Mesenchymal stem cell (in vitro differentiated cells and primary cell): Measurements from ENCODE around the gene FLOT1.

ENCODE experiments used
- DNase-seq: peaks from one replicate; pipeline ENCODE4 v3.0.0-alpha.2; 2013
- H2AFZ ChIP-seq: one replicate; pipeline ENCODE4 v1.6.1; 2013; ENCODE audit warnings: low read depth, mild to moderate bottlenecking, control low read depth, inconsistent platforms, low read length, moderate library complexity
- H2AK5ac ChIP-seq: 2 replicates; pipeline ENCODE4 v1.6.1; 2013; ENCODE audit warnings: low read length, moderate library complexity, mild to moderate bottlenecking, inconsistent platforms; ENCODE audit not compliant: severe bottlenecking
- H2BK120ac ChIP-seq: one replicate; pipeline ENCODE4 v1.6.1; 2013; ENCODE audit warnings: low read depth, mild to moderate bottlenecking, inconsistent platforms, low read length, moderate library complexity
- H2BK12ac ChIP-seq, 2 experiments: one replicate each; pipeline ENCODE4 v1.6.1; 2013; ENCODE audit warnings: inconsistent platforms in 2 of 2, low read length in 2 of 2, mild to moderate bottlenecking in 2 of 2, moderate library complexity in 2 of 2, control low read depth in 1 of 2
- H2BK15ac ChIP-seq: one replicate; pipeline ENCODE4 v1.6.1; 2013; ENCODE audit warnings: mild to moderate bottlenecking, low read depth, inconsistent platforms; ENCODE audit not compliant: poor library complexity, severe bottlenecking
- H2BK5ac ChIP-seq: 2 replicates; pipeline ENCODE4 v1.6.1; 2013; ENCODE audit warnings: low read depth, mild to moderate bottlenecking, low read length, control low read depth, inconsistent platforms; ENCODE audit not compliant: poor library complexity, severe bottlenecking
- H3K14ac ChIP-seq, 2 experiments: one replicate each; pipeline ENCODE4 v1.6.1; 2013; ENCODE audit warnings: inconsistent platforms in 2 of 2, low read length in 2 of 2, control low read depth in 1 of 2, mild to moderate bottlenecking in 1 of 2, moderate library complexity in 1 of 2
- H3K18ac ChIP-seq, 2 experiments: one replicate each; pipeline ENCODE4 v1.6.1; 2013; ENCODE audit warnings: inconsistent platforms in 2 of 2, low read length in 2 of 2, control low read depth in 1 of 2, low read depth in 1 of 2, mild to moderate bottlenecking in 1 of 2
- H3K23ac ChIP-seq, 2 experiments: one replicate each; pipeline ENCODE4 v1.6.1; 2013; ENCODE audit warnings: inconsistent platforms in 2 of 2, low read length in 2 of 2, mild to moderate bottlenecking in 2 of 2, moderate library complexity in 2 of 2, control low read depth in 1 of 2
- H3K27ac ChIP-seq: 2 replicates; pipeline ENCODE4 v1.5.1; 2013; ENCODE audit warnings: mild to moderate bottlenecking, moderate library complexity, low read length, control low read depth, inconsistent platforms; ENCODE audit not compliant: poor library complexity, severe bottlenecking
- H3K27me3 ChIP-seq, 2 experiments: 2 replicates each; pipeline versions ENCODE4 v1.6.1 to v1.7.0; 2013; ENCODE audit warnings: low read length in 2 of 2, mild to moderate bottlenecking in 2 of 2, moderate library complexity in 2 of 2, control low read depth in 1 of 2, inconsistent platforms in 1 of 2; ENCODE audit not compliant: control insufficient read depth in 1 of 2, insufficient read depth in 1 of 2
- H3K36me3 ChIP-seq, 2 experiments: 2 replicates each; pipeline versions ENCODE4 v1.6.1 to v1.7.0; 2013; ENCODE audit warnings: low read length in 2 of 2, control low read depth in 1 of 2, inconsistent platforms in 1 of 2, low read depth in 1 of 2, mild to moderate bottlenecking in 1 of 2; ENCODE audit not compliant: insufficient read depth in 2 of 2, control insufficient read depth in 1 of 2
- H3K4ac ChIP-seq, 2 experiments: one replicate each; pipeline ENCODE4 v1.6.1; 2013; ENCODE audit warnings: inconsistent platforms in 2 of 2, low read length in 2 of 2, mild to moderate bottlenecking in 2 of 2, moderate library complexity in 2 of 2, control low read depth in 1 of 2, low read depth in 1 of 2
- H3K4me1 ChIP-seq: 2 replicates; pipeline ENCODE4 v1.6.1; 2013; ENCODE audit warnings: low read depth, low read length, control low read depth; ENCODE audit not compliant: control insufficient read depth, insufficient read depth
- H3K4me2 ChIP-seq: 2 replicates; pipeline ENCODE4 v1.6.1; 2013; ENCODE audit warnings: low read length, mild to moderate bottlenecking, inconsistent platforms; ENCODE audit not compliant: poor library complexity, severe bottlenecking
- H3K4me3 ChIP-seq, 2 experiments: 2 replicates each; pipeline versions ENCODE4 v1.5.1 to v1.7.0; 2013; ENCODE audit warnings: low read length in 2 of 2, mild to moderate bottlenecking in 2 of 2, control low read depth in 1 of 2, low read depth in 1 of 2; ENCODE audit not compliant: insufficient read depth in 1 of 2
- H3K79me1 ChIP-seq: replicated peaks from 2 replicates; pipeline ENCODE4 v1.6.1; 2013; ENCODE audit warnings: mild to moderate bottlenecking, control low read depth, low read length, inconsistent platforms; ENCODE audit not compliant: poor library complexity, severe bottlenecking
- H3K9ac ChIP-seq: 2 replicates; pipeline ENCODE4 v1.7.0; 2013; ENCODE audit warnings: mild to moderate bottlenecking, low read length, moderate library complexity
- H3K9me3 ChIP-seq: 2 replicates; pipeline ENCODE4 v1.7.0; 2013; ENCODE audit warnings: mild to moderate bottlenecking, low read length; ENCODE audit not compliant: control insufficient read depth
- H4K8ac ChIP-seq: one replicate; pipeline ENCODE4 v1.6.1; 2013; ENCODE audit warnings: inconsistent platforms, mild to moderate bottlenecking, low read length, moderate library complexity
- H4K91ac ChIP-seq: one replicate; pipeline ENCODE4 v1.6.1; 2013; ENCODE audit warnings: mild to moderate bottlenecking, low read length, inconsistent platforms
- WGBS: methylation state at CpG from one replicate; pipeline ENCODE4 v1.1.7; 2013; ENCODE audit warnings: mixed read lengths; 5-methylcytosine and 5-hydroxymethylcytosine counted together

FLOT1 gene

DNA sequence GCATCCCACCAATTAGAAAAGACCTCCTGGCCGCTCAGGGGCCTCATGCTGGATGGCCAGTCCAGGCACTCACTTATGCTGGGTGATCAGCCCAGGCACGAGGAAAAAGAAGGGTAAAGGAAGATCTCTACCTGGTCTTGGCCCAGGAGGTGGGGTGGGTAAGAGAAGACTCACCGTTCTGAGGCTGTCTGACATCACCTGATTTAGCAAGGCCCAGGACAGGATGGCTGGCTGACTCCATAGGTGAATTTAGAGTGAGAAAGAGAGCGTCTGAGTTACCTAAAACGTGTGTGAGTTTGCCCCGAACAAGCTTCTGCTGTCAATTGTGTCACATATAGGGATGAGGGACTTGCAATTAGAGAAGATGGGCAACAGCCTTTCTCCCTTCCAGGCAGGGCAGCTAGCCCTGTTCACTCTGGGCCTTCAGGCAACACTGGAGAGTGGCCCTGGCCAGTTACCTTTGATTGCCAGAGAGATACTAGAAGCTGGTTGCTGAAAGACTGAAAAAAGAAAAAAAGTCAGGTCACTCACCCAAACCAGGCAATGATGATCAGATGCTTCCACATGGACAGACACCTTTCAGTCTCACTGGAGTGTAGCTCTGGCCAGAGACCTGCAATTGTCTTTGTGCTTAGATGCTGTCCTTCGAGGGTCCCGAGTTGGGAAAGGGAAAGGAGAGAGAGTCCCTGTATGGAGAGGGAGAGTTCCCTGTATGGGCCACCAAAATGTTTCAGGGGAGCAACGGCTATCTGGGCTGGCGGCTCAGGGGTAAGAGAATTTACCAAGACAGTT lies 37.6 kb upstream of the FLOT1 start:
- Histone ChIP-seq H3K27me3 (no peaks in the 10 kb centered on the region), H3K36me3 (no peaks in the 10 kb centered on the region), H3K9ac (peak overlapping the region; percentile 87), H2BK120ac (peak overlapping the region; percentile 82), H3K79me1 (no peaks in the 10 kb centered on the region), H3K27ac (peak overlapping the region; percentile 100), H3K4me1 (peaks cover 18% of the 10 kb centered on the region), H3K4me3 (no peak overlapping the region), H4K91ac (peak overlapping the region; percentile 94), H3K4ac (peak overlapping the region; percentile 79 to 97), H3K23ac (no peak overlapping the region), H2BK5ac (peak overlapping the region; percentile 68), H2BK12ac (peak overlapping the region; percentile 94 to 100), H3K4me2 (no peak overlapping the region), H3K9me3 (no peaks in the 10 kb centered on the region), H3K14ac (peak overlapping the region in 1 of 2 experiments; percentile 31), H3K18ac (peak overlapping the region; percentile 31 to 92), H4K8ac (peak overlapping the region; percentile 83), H2BK15ac (peak overlapping the region; percentile 62), H2AFZ (no peak overlapping the region), H2AK5ac (peak overlapping the region; percentile 97)
- DNase-seq = no peak
- WGBS = 83% methylated on average over 10 of the region's 10 CpGs

DNA sequence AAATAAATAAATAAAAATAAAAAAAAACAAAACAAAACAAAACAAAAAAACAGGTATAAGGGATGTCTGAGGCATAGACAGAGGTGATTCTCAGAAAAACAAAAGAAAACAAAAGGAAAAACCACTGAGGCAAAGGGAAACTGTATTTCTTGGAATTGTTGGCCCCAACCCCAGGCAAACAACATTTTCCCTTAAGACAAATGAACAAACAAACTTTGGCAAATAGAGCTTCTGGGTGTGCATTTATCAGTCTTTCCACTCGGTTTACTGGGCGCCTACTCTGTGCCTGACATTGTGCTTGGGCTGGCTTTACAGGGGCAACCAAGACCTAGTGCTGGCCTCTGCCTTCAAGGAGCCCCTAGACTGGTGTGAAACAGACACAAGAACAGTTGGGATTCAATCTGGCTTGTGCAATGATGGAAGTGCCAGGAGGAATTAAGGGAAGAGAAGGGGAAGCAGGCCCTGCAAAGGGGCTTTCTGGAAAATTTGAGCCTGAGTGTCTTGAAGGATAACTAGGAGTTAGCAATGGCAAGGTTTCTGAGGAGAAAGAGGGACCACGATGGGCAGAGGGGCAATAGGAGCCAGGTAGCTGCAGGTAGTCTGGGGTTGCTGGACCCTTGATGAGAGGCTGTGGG lies 35.6 kb upstream of the FLOT1 start:
- H3K9ac ChIP-seq = peak overlapping the region; percentile 87
- H3K36me3 ChIP-seq = no peaks in the 10 kb centered on the region
- peak overlapping the region; percentile 31 to 96 for H3K18ac ChIP-seq
- no peaks in the 10 kb centered on the region for H3K27me3 ChIP-seq
- no peaks in the 10 kb centered on the region for H3K9me3 ChIP-seq
- H2AK5ac ChIP-seq = peak overlapping the region; percentile 95
- H2BK120ac ChIP-seq = peak overlapping the region; percentile 95
- 94% methylated on average over 3 of the region's 3 CpGs for WGBS
- peak; percentile 77 for DNase-seq
- no peaks in the 10 kb centered on the region for H3K79me1 ChIP-seq
- H3K4ac ChIP-seq = peak overlapping the region; percentile 69 to 94
- peaks cover 19% of the 10 kb centered on the region for H3K4me1 ChIP-seq
- H3K27ac ChIP-seq = no peak overlapping the region
- no peak overlapping the region for H3K4me3 ChIP-seq
- peak overlapping the region; percentile 26 to 86 for H3K14ac ChIP-seq
- H2AFZ ChIP-seq = peak overlapping the region; percentile 10
- H4K91ac ChIP-seq = peak overlapping the region; percentile 92
- H2BK15ac ChIP-seq = peak overlapping the region; percentile 75
- peak overlapping the region in 1 of 2 experiments; percentile 67 for H3K23ac ChIP-seq
- peak overlapping the region; percentile 33 to 91 for H2BK12ac ChIP-seq
- no peak overlapping the region for H3K4me2 ChIP-seq
- peak overlapping the region; percentile 59 for H4K8ac ChIP-seq
- no peak overlapping the region for H2BK5ac ChIP-seq

DNA sequence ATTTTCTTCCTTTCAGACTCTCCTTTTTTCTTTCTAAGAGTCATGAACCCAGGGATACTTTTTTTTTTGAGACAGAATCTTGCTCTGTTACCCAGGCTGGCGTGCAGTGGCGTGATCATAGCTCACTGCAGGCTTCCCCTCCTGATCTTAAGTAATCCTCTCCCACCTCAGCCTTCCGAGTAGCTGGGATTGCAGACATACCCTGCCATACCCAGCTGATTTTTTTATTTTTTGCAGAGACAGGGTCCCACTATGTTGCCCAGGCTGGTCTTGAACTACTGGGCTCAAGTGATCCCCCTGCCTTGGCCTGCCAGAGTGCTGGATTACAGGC lies 34.6 kb upstream of the FLOT1 start:
- Histone ChIP-seq H3K36me3 (no peaks in the 10 kb centered on the region), H3K27ac (no peak overlapping the region), H2BK12ac (peak overlapping the region; percentile 73 to 81), H3K4ac (peak overlapping the region in 1 of 2 experiments; percentile 37), H3K4me3 (no peak overlapping the region), H3K9ac (no peak overlapping the region), H4K91ac (peak overlapping the region; percentile 46), H3K14ac (no peak overlapping the region), H3K27me3 (no peaks in the 10 kb centered on the region), H3K23ac (no peak overlapping the region), H3K79me1 (no peaks in the 10 kb centered on the region), H3K4me2 (no peak overlapping the region), H3K4me1 (peaks cover 19% of the 10 kb centered on the region), H3K18ac (no peak overlapping the region), H2BK120ac (peak overlapping the region; percentile 36), H2BK5ac (no peak overlapping the region), H4K8ac (peak overlapping the region; percentile 16), H2AK5ac (peak overlapping the region; percentile 53), H2BK15ac (no peak overlapping the region), H2AFZ (no peak overlapping the region), H3K9me3 (no peaks in the 10 kb centered on the region)
- 96% methylated on average over 3 of the region's 3 CpGs for WGBS
- no peak for DNase-seq

DNA sequence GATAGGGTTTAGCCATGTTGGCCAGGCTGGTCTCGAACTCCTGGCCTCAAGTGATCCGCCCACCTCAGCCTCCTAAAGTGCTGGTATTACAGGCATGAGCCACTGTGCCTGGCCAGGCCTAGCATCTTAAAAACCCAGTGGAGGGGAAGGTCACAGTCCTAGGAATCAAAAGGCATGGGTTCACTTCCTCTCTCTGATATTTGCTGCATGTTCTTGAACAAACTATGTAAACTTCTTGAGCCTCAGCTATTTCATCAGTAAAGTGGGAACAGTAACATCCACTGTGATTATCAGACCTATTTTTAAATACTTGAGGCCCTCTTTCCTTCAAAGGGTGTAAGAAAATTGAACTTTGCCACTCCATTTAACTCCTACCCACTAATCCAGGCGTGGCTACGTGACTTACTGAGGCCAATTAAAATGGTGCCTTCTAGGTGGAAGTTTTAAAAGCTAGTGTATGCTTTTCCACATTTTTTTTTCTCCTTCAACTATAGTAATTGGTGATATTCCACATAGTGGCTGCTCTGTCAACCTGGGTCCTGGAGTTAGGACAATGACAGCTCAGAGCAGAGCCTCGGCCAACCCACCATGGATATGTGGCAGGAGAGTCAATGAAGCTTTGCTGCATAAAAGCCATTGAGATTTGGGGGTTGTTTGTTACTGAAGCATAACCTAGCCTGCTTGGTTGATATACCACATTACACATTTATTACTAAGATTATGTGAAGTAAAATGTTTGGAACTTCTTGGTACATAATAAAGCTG lies 34.1 kb upstream of the FLOT1 start:
- H3K18ac ChIP-seq = peak overlapping the region in 1 of 2 experiments; percentile 77
- H4K8ac ChIP-seq = no peak overlapping the region
- H2BK12ac ChIP-seq = peak overlapping the region in 1 of 2 experiments; percentile 90
- H3K79me1 ChIP-seq = no peaks in the 10 kb centered on the region
- H4K91ac ChIP-seq = peak overlapping the region; percentile 40
- H3K4ac ChIP-seq = peak overlapping the region in 1 of 2 experiments; percentile 62
- no peaks in the 10 kb centered on the region for H3K9me3 ChIP-seq
- peak overlapping the region; percentile 74 for H2AK5ac ChIP-seq
- no peak overlapping the region for H2BK15ac ChIP-seq
- 100% methylated on average over 3 of the region's 5 CpGs for WGBS
- DNase-seq = no peak
- no peak overlapping the region for H2BK5ac ChIP-seq
- no peaks in the 10 kb centered on the region for H3K27me3 ChIP-seq
- no peak overlapping the region for H2BK120ac ChIP-seq
- H3K4me1 ChIP-seq = peaks cover 18% of the 10 kb centered on the region
- no peak overlapping the region for H3K27ac ChIP-seq
- no peak overlapping the region for H3K4me2 ChIP-seq
- H3K14ac ChIP-seq = no peak overlapping the region
- no peaks in the 10 kb centered on the region for H3K36me3 ChIP-seq
- no peak overlapping the region for H2AFZ ChIP-seq
- no peak overlapping the region for H3K4me3 ChIP-seq
- H3K23ac ChIP-seq = no peak overlapping the region
- no peak overlapping the region for H3K9ac ChIP-seq
